Measurements from ENCODE around the gene SMYD3. TPM values are rescaled to one million over a fixed set of nuclear protein-coding genes. Genes with fewer than 3 reads are reported as not detected.

SMYD3 gene
- total and polyA plus RNA-seq, 2 of the 13 experiments (the other 11 are each of a cell fraction or from before 2014, with no cell fraction given), result 27.7 to 35.8 TPM

DNA sequence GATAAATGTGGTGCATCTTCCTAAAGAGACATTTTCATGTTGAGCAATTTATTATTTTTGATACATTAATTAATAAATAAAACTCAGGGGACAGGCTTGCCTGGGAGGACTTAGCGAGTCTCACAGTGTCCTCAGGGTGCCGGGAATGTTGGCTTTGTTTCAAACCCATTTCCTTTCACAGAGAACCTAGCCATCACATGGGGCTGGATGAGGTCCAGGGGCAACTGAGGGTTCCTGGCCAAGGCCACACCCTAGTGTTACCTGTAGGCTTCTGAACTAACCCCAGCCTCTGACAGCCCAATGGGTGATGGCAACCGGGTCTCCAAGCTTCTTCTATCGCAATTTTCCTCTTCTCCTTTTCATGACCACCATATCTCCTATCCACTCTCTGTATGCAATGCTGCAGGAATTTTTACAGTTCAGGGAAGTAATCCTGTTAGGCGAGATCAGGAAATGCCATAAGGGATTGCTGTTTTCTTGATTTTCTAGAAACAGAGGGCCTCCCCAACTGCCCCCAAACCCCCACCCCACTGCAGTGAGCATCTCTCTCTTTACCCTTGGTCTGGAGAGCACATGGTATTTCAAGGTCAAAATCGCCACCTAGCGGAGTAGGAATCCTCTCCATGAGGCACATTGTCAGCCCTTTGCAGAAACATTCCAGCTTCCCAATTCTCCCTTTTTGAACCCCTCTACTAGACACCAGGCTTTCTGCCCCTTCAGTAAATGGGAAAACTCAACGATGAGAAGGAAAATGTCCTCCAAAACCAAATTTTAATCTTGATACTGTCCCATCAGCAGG is 22.1 kb upstream of the SMYD3 start:
- Histone ChIP-seq H3K36me3 (replicated peaks in 1 of 2; ENCODE audit: control insufficient read depth in 1 of 2, insufficient read depth in 2 of 2, low read length in 2 of 2) (no peaks in the 10 kb centered on the region), H3K4me3 (replicated peaks in 1 of 3; ENCODE audit: insufficient read depth in 1 of 3, low read depth in 2 of 3, low read length in 3 of 3) (no peak overlapping the region), H3K27me3 (ENCODE audit: control insufficient read depth in 1 of 2, insufficient read depth in 2 of 2, low read length in 2 of 2) (peaks cover 3 to 4% of the 10 kb centered on the region in 2 experiments; a peak in 2 of 5 replicates), H3K79me2 (ENCODE audit: insufficient read depth, low read length) (no peaks in the 10 kb centered on the region), H3K9ac (ENCODE audit: insufficient read depth, low read depth, low read length) (no peak overlapping the region), H3K4me1 (ENCODE audit: insufficient read depth, low read length) (peaks cover 30% of the 10 kb centered on the region), H4K20me1 (ENCODE audit: insufficient read depth, low read length) (no peaks in the 10 kb centered on the region), H2AFZ (ENCODE audit: low read length) (no peak overlapping the region), H3K9me3 (ENCODE audit: low read length) (peaks cover 14% of the 10 kb centered on the region), H3K27ac (ENCODE audit: extremely low read length, insufficient read depth, low read length) (no peak overlapping the region), H3K4me2 (ENCODE audit: low read depth, low read length) (no peak overlapping the region; the same call in 1 of the 2 replicates)
- DNase-seq (ENCODE audit: low spot score) (peak; percentile 34), FAIRE-seq (no peak), ATAC-seq (peak; percentile 56)
- POLR2A ChIA-PET, result no interaction called here
- WGBS (ENCODE audit: low lambda C conversion rate), result 4% methylated on average over 8 of the region's 8 CpGs
- intact Hi-C loops (cut with micrococcal nuclease; ENCODE audit: unreplicated experiment) (no loop called here), in situ Hi-C loops (cut with HindIII; ENCODE audit: extremely low pct_ligation_motif_present, low pct_unique_long_range_greater_than_20kb) (no loop called here)
- CTCF ChIA-PET (ENCODE audit: low intra/inter-chr PET ratio, low total read pairs), result interaction anchor here (1.8 kb wide), 1 partner anchor 32 kb away, joined by 8 read pairs; no protein-coding TSS in a partner anchor
- no TSS peak for BruUV-seq (replicated peaks)
- TF ChIP-seq ZNF430 (CRISPR knock-in tag; IDR thresholded peaks at IDR 0.05), result no peak
- TF ChIP-seq FOXA3 (CRISPR knock-in tag; IDR thresholded peaks at IDR 0.05), result no peak
- TF ChIP-seq, protein P1, sequence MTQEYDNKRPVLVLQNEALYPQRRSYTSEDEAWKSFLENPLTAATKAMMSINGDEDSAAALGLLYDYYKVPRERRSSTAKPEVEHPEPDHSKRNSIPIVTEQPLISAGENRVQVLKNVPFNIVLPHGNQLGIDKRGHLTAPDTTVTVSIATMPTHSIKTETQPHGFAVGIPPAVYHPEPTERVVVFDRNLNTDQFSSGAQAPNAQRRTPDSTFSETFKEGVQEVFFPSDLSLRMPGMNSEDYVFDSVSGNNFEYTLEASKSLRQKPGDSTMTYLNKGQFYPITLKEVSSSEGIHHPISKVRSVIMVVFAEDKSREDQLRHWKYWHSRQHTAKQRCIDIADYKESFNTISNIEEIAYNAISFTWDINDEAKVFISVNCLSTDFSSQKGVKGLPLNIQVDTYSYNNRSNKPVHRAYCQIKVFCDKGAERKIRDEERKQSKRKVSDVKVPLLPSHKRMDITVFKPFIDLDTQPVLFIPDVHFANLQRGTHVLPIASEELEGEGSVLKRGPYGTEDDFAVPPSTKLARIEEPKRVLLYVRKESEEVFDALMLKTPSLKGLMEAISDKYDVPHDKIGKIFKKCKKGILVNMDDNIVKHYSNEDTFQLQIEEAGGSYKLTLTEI (CRISPR knock-in tag; conservative IDR thresholded peaks at IDR 0.05), result no peak
- TF ChIP-seq, protein P2, sequence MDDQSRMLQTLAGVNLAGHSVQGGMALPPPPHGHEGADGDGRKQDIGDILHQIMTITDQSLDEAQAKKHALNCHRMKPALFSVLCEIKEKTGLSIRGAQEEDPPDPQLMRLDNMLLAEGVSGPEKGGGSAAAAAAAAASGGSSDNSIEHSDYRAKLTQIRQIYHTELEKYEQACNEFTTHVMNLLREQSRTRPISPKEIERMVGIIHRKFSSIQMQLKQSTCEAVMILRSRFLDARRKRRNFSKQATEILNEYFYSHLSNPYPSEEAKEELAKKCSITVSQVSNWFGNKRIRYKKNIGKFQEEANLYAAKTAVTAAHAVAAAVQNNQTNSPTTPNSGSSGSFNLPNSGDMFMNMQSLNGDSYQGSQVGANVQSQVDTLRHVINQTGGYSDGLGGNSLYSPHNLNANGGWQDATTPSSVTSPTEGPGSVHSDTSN (CRISPR knock-in tag; IDR thresholded peaks at IDR 0.05; ENCODE audit: borderline replicate concordance), result no peak
- peak; percentile 64 for TF ChIP-seq ZKSCAN1 (IDR thresholded peaks at IDR 0.05; ENCODE audit: low read length)
- TF ChIP-seq ZNF772 (CRISPR knock-in tag; IDR thresholded peaks at IDR 0.05), result 0 out of 2 replicates have a peak, but pooled peaks have one; percentile 24
- TF ChIP-seq ZEB1 (IDR thresholded peaks at IDR 0.05; ENCODE audit: insufficient replicate concordance, low read depth), result no peak
- TF ChIP-seq POLR2AphosphoS2 (IDR thresholded peaks at IDR 0.05; ENCODE audit: low read depth, low read length), result no peak
- TF ChIP-seq, protein P3, sequence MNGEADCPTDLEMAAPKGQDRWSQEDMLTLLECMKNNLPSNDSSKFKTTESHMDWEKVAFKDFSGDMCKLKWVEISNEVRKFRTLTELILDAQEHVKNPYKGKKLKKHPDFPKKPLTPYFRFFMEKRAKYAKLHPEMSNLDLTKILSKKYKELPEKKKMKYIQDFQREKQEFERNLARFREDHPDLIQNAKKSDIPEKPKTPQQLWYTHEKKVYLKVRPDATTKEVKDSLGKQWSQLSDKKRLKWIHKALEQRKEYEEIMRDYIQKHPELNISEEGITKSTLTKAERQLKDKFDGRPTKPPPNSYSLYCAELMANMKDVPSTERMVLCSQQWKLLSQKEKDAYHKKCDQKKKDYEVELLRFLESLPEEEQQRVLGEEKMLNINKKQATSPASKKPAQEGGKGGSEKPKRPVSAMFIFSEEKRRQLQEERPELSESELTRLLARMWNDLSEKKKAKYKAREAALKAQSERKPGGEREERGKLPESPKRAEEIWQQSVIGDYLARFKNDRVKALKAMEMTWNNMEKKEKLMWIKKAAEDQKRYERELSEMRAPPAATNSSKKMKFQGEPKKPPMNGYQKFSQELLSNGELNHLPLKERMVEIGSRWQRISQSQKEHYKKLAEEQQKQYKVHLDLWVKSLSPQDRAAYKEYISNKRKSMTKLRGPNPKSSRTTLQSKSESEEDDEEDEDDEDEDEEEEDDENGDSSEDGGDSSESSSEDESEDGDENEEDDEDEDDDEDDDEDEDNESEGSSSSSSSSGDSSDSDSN (CRISPR knock-in tag; IDR thresholded peaks at IDR 0.05), result no peak
- peak; percentile 76 for TF ChIP-seq TEAD3 (CRISPR knock-in tag; optimal IDR thresholded peaks at IDR 0.05; ENCODE audit: borderline replicate concordance)
- peak; percentile 21; the same call in 1 of the 2 replicates for TF ChIP-seq SMC3 (IDR thresholded peaks at IDR 0.05; ENCODE audit: low read length)
- TF ChIP-seq, protein P4, sequence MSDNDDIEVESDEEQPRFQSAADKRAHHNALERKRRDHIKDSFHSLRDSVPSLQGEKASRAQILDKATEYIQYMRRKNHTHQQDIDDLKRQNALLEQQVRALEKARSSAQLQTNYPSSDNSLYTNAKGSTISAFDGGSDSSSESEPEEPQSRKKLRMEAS (IDR thresholded peaks at IDR 0.05), result peak; percentile 55; the same call in 1 of the 2 replicates
- no peak for TF ChIP-seq ZFP36L1 (CRISPR knock-in tag; IDR thresholded peaks at IDR 0.05)
- peak; percentile 49 for TF ChIP-seq STAG1 (CRISPR knock-in tag; IDR thresholded peaks at IDR 0.05)
- peak; percentile 51; the same call in 1 of the 2 replicates for TF ChIP-seq MYC (CRISPR knock-in tag; IDR thresholded peaks at IDR 0.05; ENCODE audit: borderline replicate concordance)
- no peak for TF ChIP-seq ZNF782 (CRISPR knock-in tag; IDR thresholded peaks at IDR 0.05; ENCODE audit: borderline replicate concordance)
- TF ChIP-seq, protein P5, sequence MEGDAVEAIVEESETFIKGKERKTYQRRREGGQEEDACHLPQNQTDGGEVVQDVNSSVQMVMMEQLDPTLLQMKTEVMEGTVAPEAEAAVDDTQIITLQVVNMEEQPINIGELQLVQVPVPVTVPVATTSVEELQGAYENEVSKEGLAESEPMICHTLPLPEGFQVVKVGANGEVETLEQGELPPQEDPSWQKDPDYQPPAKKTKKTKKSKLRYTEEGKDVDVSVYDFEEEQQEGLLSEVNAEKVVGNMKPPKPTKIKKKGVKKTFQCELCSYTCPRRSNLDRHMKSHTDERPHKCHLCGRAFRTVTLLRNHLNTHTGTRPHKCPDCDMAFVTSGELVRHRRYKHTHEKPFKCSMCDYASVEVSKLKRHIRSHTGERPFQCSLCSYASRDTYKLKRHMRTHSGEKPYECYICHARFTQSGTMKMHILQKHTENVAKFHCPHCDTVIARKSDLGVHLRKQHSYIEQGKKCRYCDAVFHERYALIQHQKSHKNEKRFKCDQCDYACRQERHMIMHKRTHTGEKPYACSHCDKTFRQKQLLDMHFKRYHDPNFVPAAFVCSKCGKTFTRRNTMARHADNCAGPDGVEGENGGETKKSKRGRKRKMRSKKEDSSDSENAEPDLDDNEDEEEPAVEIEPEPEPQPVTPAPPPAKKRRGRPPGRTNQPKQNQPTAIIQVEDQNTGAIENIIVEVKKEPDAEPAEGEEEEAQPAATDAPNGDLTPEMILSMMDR (CRISPR knock-in tag; IDR thresholded peaks at IDR 0.05), result peak; percentile 71
